CD4-positive, alpha-beta T cell (primary cell): Measurements from ENCODE around the gene LLGL1. TPM values are rescaled to one million over a fixed set of nuclear protein-coding genes. Genes with fewer than 3 reads are reported as not detected.

Experiments
- ATAC-seq: fragments of 200-7000 bp; cut with Tn5 transposase; one replicate; pipeline ENCODE4 v1.10.0; 2022; ENCODE audit warnings: mild to moderate bottlenecking; ENCODE audit not compliant: poor library complexity
- CTCF ChIA-PET: fragments of 350-600 bp; sonication (Branson Sonifier 250); formaldehyde crosslinking; loops from one replicate; lab custom pipeline; 2021; ENCODE audit warnings: antibody characterized with exemption, inconsistent platforms; lab: Charles Lee
- POLR2A ChIA-PET: fragments of 350-600 bp; sonication (Branson Sonifier 250); formaldehyde crosslinking; loops from one replicate; lab custom pipeline; 2021; ENCODE audit warnings: antibody characterized with exemption, inconsistent platforms; lab: Charles Lee
- DNase-seq, 14 experiments: peaks; one replicate each; pipeline ENCODE4 v3.0.0-alpha.2; 2013 to 2020; ENCODE audit warnings: mixed read lengths in 2 of 14
- H3K27ac ChIP-seq, 2 donors: one replicate each; pipeline versions ENCODE4 v1.5.1 to v1.7.0; 2013; ENCODE audit warnings: low read length in 2 of 2, low read depth in 1 of 2, mild to moderate bottlenecking in 1 of 2
- H3K27me3 ChIP-seq, 2 experiments: 1 replicate in 1 of 2; 2 replicates in 1 of 2; pipeline versions ENCODE4 v1.6.1 to v1.7.0; 2013; ENCODE audit warnings: low read length in 2 of 2, control low read depth in 1 of 2, mild to moderate bottlenecking in 1 of 2, moderate library complexity in 1 of 2; ENCODE audit not compliant: insufficient read depth in 2 of 2, control insufficient read depth in 1 of 2
- H3K36me3 ChIP-seq: one replicate; pipeline ENCODE4 v1.6.1; 2013; ENCODE audit warnings: low read length, control low read depth; ENCODE audit not compliant: insufficient read depth
- H3K4me1 ChIP-seq: one replicate; pipeline ENCODE4 v1.6.1; 2013; ENCODE audit warnings: low read length, control low read depth; ENCODE audit not compliant: insufficient read depth
- H3K4me3 ChIP-seq: one replicate; pipeline ENCODE4 v1.5.1; 2013; ENCODE audit warnings: mild to moderate bottlenecking, low read length, moderate library complexity
- H3K9me3 ChIP-seq, 2 experiments: 1 replicate in 1 of 2; 2 replicates in 1 of 2; pipeline versions ENCODE4 v1.6.1 to v1.7.0; 2013; ENCODE audit warnings: low read length in 2 of 2, mild to moderate bottlenecking in 2 of 2, control low read depth in 1 of 2, moderate library complexity in 1 of 2; ENCODE audit not compliant: control insufficient read depth in 1 of 2, insufficient read depth in 1 of 2
- H3K27ac Mint-ChIP-seq: one replicate; pipeline ENCODE4 v1.8.0; 2020; ENCODE audit warnings: mixed read lengths
- H3K27me3 Mint-ChIP-seq: one replicate; pipeline ENCODE4 v1.8.0; 2021; ENCODE audit warnings: mixed read lengths
- H3K36me3 Mint-ChIP-seq: one replicate; pipeline ENCODE4 v1.8.0; 2021; ENCODE audit warnings: low read depth, mixed read lengths
- H3K4me1 Mint-ChIP-seq: one replicate; pipeline ENCODE4 v1.8.0; 2021; ENCODE audit warnings: low read depth, mixed read lengths
- H3K4me3 Mint-ChIP-seq: one replicate; pipeline ENCODE4 v1.8.0; 2020; ENCODE audit warnings: mild to moderate bottlenecking, mixed read lengths
- H3K9me3 Mint-ChIP-seq: one replicate; pipeline ENCODE4 v1.8.0; 2020; ENCODE audit warnings: mixed read lengths
- intact Hi-C, 2 experiments: fragments of 100-400 bp; cut with DNase I in 1 of 2; cut with micrococcal nuclease in 1 of 2; formaldehyde crosslinking; loops; one replicate each; pipeline versions ENCODE4 v1.15.1 to v1.9.0; 2023 to 2025; cut with DNase I, micrococcal nuclease
- total RNA-seq, 174 experiments: library from RNA in 2 of 174; stranded (reverse) in 2 of 174; gene quantifications; one replicate each; pipeline ENCODE4 v1.2.3 and lab custom pipeline; 2021 to 2026
- TF ChIP-seq, protein P1 (sequence below): fragments of 200-600 bp; IDR thresholded peaks from one replicate; pipeline ENCODE4 v1.8.0; 2022; ENCODE audit warnings: antibody characterized with exemption, mild to moderate bottlenecking

LLGL1 gene
- total RNA-seq, 2 experiments from 2014 or later, result 10.8 to 11.6 TPM

DNA sequence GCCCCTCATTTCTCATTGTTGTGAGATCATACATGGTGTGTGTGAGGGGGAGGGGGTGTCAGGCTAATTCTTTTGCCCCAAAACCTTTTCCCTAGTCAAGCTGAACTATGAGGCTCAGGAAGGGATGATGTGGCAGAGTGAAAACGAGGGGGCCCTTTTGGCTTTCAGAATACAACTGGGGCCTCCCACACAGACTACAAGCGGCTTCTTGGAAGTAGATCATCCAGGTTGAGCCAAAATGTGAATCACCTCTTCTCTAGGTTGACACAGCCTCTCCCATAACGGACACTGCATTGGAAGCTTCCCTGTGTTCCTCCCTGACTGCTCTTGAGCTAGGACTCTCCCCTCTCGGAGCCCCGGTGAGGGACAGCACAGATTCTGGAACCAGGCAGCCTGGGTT is 44.1 kb upstream of the LLGL1 start:
- Mint-ChIP-seq H3K9me3 (no peaks in the 10 kb centered on the region), H3K36me3 (peaks cover 21% of the 10 kb centered on the region), H3K4me3 (peak overlapping the region; percentile 92), H3K27me3 (no peaks in the 10 kb centered on the region), H3K4me1 (peaks cover 38% of the 10 kb centered on the region), H3K27ac (peak overlapping the region; percentile 97)
- Histone ChIP-seq H3K27ac (peak overlapping the region in 1 of 2 donors; percentile 55), H3K36me3 (no peaks in the 10 kb centered on the region), H3K9me3 (no peaks in the 10 kb centered on the region), H3K4me1 (peaks cover 34% of the 10 kb centered on the region), H3K4me3 (no peak overlapping the region), H3K27me3 (no peaks in the 10 kb centered on the region)
- ChIA-PET POLR2A (no interaction called here), CTCF (no interaction called here)
- no peak for DNase-seq
- ATAC-seq, result no peak
- TF ChIP-seq, protein P1, sequence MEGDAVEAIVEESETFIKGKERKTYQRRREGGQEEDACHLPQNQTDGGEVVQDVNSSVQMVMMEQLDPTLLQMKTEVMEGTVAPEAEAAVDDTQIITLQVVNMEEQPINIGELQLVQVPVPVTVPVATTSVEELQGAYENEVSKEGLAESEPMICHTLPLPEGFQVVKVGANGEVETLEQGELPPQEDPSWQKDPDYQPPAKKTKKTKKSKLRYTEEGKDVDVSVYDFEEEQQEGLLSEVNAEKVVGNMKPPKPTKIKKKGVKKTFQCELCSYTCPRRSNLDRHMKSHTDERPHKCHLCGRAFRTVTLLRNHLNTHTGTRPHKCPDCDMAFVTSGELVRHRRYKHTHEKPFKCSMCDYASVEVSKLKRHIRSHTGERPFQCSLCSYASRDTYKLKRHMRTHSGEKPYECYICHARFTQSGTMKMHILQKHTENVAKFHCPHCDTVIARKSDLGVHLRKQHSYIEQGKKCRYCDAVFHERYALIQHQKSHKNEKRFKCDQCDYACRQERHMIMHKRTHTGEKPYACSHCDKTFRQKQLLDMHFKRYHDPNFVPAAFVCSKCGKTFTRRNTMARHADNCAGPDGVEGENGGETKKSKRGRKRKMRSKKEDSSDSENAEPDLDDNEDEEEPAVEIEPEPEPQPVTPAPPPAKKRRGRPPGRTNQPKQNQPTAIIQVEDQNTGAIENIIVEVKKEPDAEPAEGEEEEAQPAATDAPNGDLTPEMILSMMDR, result no peak
- intact Hi-C loops, result loop anchor here (5.0 to 10.0 kb wide), 3 partner anchors 36 to 897 kb away; partner anchors contain the start of genes COPS3 (in 1 of the 2) and PEMT (in 1 of the 2)

GRCh38 chr17:18182110-18182977 is 43.1 kb upstream of the LLGL1 start:
- Histone ChIP-seq H3K27ac (peak overlapping the region; percentile 92 to 98), H3K36me3 (peaks cover 9% of the 10 kb centered on the region), H3K4me1 (peaks cover 44% of the 10 kb centered on the region), H3K9me3 (no peaks in the 10 kb centered on the region), H3K4me3 (peak overlapping the region; percentile 88), H3K27me3 (no peaks in the 10 kb centered on the region)
- CTCF ChIA-PET, result interaction anchor here (0.8 kb wide), 1 partner anchor 11 kb away, joined by 3 read pairs; no protein-coding TSS in a partner anchor
- POLR2A ChIA-PET, result interaction anchor here (1.0 to 3.1 kb wide), 22 partner anchors 9 to 1467 kb away, joined by 3 to 17 read pairs (median 4); partner anchors contain the start of genes ALDH3A2, DRC3, DRG2 and LLGL1
- TF ChIP-seq, protein P1, result no peak
- peak in 1 of 14 experiments; percentile 11 for DNase-seq
- Mint-ChIP-seq H3K27me3 (no peaks in the 10 kb centered on the region), H3K27ac (peak overlapping the region; percentile 97), H3K4me3 (peak overlapping the region; percentile 92), H3K4me1 (peaks cover 48% of the 10 kb centered on the region), H3K36me3 (peaks cover 31% of the 10 kb centered on the region), H3K9me3 (no peaks in the 10 kb centered on the region)
- no peak for ATAC-seq
- intact Hi-C loops, result loop anchor here (2.0 to 10.0 kb wide), 4 partner anchors 35 to 898 kb away; partner anchors contain the start of genes ATPAF2 (in 1 of the 2), COPS3 (in 1 of the 2), GID4 (in 1 of the 2) and PEMT (in 1 of the 2)

DNA sequence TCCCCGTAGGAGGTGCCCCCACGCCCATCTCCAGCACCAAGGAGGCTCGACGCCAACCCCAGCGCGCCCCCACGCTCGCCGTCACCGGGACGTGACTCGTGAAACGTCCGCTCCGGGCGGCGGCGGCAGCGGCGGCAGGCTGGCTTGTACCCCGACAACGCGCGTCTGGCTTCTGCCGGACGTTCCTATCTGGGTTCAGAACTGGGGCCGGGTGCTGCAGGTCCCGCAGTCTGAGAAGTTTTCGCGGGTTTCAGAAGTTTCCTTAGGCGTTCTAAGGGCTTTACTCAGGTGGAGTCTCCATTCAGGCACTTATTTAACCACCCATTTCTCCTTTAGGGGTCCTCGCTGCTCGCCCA is 42.5 kb upstream of the LLGL1 start:
- intact Hi-C loops, result loop anchor here (1.0 to 10.0 kb wide), 9 partner anchors 25 to 898 kb away; partner anchors contain the start of genes ATPAF2 (in 1 of the 2), COPS3 (in 1 of the 2), DRG2 (in 1 of the 2) and GID4 (in 1 of the 2)
- peak; percentile 18 for ATAC-seq
- H3K9me3 ChIP-seq, result no peaks in the 10 kb centered on the region
- peak overlapping the region; percentile 97 for H3K27ac Mint-ChIP-seq
- peaks cover 37% of the 10 kb centered on the region for H3K36me3 Mint-ChIP-seq
- H3K4me3 ChIP-seq, result peak overlapping the region; percentile 88
- DNase-seq, result peak; percentile 65 to 90 (median 79)
- peaks cover 12% of the 10 kb centered on the region for H3K36me3 ChIP-seq
- H3K27me3 ChIP-seq, result no peaks in the 10 kb centered on the region
- POLR2A ChIA-PET, result interaction anchor here (1.0 to 3.1 kb wide), 23 partner anchors 9 to 1466 kb away, joined by 3 to 17 read pairs (median 4); partner anchors contain the start of genes ALDH3A2, DRC3, DRG2 and LLGL1
- no peaks in the 10 kb centered on the region for H3K9me3 Mint-ChIP-seq
- no peaks in the 10 kb centered on the region for H3K27me3 Mint-ChIP-seq
- H3K27ac ChIP-seq, result peak overlapping the region; percentile 92 to 98
- H3K4me1 Mint-ChIP-seq, result peaks cover 54% of the 10 kb centered on the region
- CTCF ChIA-PET, result interaction anchor here (0.8 to 1.6 kb wide), 2 partner anchors 10 to 34 kb away, joined by 3 to 5 read pairs; no protein-coding TSS in a partner anchor
- TF ChIP-seq, protein P1, result no peak
- H3K4me1 ChIP-seq, result peaks cover 50% of the 10 kb centered on the region
- peak overlapping the region; percentile 92 for H3K4me3 Mint-ChIP-seq
